NCI-H2227 (cell line): ENCODE results near the gene STMN3.
"Not testable (repeated sequence)": the region's sequence is repeated elsewhere in the genome, so short reads cannot be mapped to it uniquely, and the experiment has no call there.

Source experiments
- DNase-seq: peaks from one replicate; lab custom pipeline; 2025; ENCODE audit not compliant: unreplicated experiment; lab: John Stamatoyannopoulos, UW

STMN3 gene

GRCh38 chr20:63678667-63679465 lies 25.6 kb upstream of the STMN3 start:
- DNase-seq = no peak

- DNase-seq = no peak
These were observed 24.8 kb upstream of the STMN3 start for GRCh38 chr20:63678071-63678470.

GRCh38 chr20:63675681-63676368 lies 22.6 kb upstream of the STMN3 start:
- DNase-seq = no peak

- no peak for DNase-seq
These were observed 20.7 kb upstream of the STMN3 start for GRCh38 chr20:63673951-63674350.

- no peak for DNase-seq
These were observed 19.4 kb upstream of the STMN3 start for GRCh38 chr20:63672666-63673065.

GRCh38 chr20:63671695-63672094 lies 18.5 kb upstream of the STMN3 start:
- DNase-seq = not testable (repeated sequence)

GRCh38 chr20:63668351-63668750 lies 15.1 kb upstream of the STMN3 start:
- DNase-seq = no peak

GRCh38 chr20:63667858-63668257 lies 14.6 kb upstream of the STMN3 start:
- DNase-seq = no peak

GRCh38 chr20:63665708-63666107 lies 12.5 kb upstream of the STMN3 start:
- no peak for DNase-seq

- peak; percentile 92 for DNase-seq
These were observed 11.8 kb upstream of the STMN3 start for GRCh38 chr20:63664861-63665594.

GRCh38 chr20:63664143-63664851 lies 11.1 kb upstream of the STMN3 start:
- DNase-seq = no peak

- no peak for DNase-seq
These were observed 10.3 kb upstream of the STMN3 start for GRCh38 chr20:63663332-63664066.

- DNase-seq = no peak
These were observed 9.6 kb upstream of the STMN3 start for GRCh38 chr20:63662813-63663189.

GRCh38 chr20:63661959-63662812 lies 9.0 kb upstream of the STMN3 start:
- no peak for DNase-seq

GRCh38 chr20:63661108-63661507 lies 7.9 kb upstream of the STMN3 start:
- no peak for DNase-seq

GRCh38 chr20:63660622-63661021 lies 7.4 kb upstream of the STMN3 start:
- DNase-seq = no peak

- DNase-seq = not testable (repeated sequence)
These were observed 7.0 kb upstream of the STMN3 start for GRCh38 chr20:63660174-63660573.

GRCh38 chr20:63659370-63659769 lies 6.1 kb upstream of the STMN3 start:
- DNase-seq = peak; percentile 22

- DNase-seq = peak; percentile 76
These were observed 5.5 kb upstream of the STMN3 start for GRCh38 chr20:63658749-63659187.
